HepG2 (cell line): Measurements from ENCODE around the gene TP53. TPM values are rescaled to one million over a fixed set of nuclear protein-coding genes. Genes with fewer than 3 reads are reported as not detected.

Source experiments
- ATAC-seq: fragments of 200-7000 bp; cut with Tn5 transposase; 3 replicates; pipeline ENCODE4 v1.9.1; 2020; ENCODE audit warnings: mild to moderate bottlenecking, moderate library complexity
- BruUV-seq: library from RNA; stranded (reverse); fragments of 400-500 nt; replicated peaks from 2 replicates; lab custom pipeline; 2021; lab: Mats Ljungman, UMichigan
- CTCF ChIA-PET: fragments of 300-600 bp; formaldehyde crosslinking; extraction: SDS; loops from one replicate; lab custom pipeline; 2021; ENCODE audit warnings: low total read pairs, inconsistent platforms, low intra/inter-chr PET ratio; lab: Yijun Ruan, JAX
- POLR2A ChIA-PET: fragments of 350-600 bp; sonication (Branson Sonifier 250); formaldehyde crosslinking; loops from one replicate; lab custom pipeline; 2020; ENCODE audit warnings: antibody characterized with exemption, inconsistent platforms; lab: Yijun Ruan, JAX
- DNase-seq: peaks from one replicate; pipeline ENCODE4 v3.0.0-alpha.2; 2015; ENCODE audit warnings: low spot score
- FAIRE-seq: peaks from 3 replicates; lab custom pipeline; 2011; peaks lifted over from hg19 to GRCh38; lab: Jason Lieb, UNC
- H2AFZ ChIP-seq: one replicate; pipeline ENCODE4 v1.6.1; 2011; ENCODE audit warnings: low read length, inconsistent platforms
- H3K27ac ChIP-seq: fragments of 300-600 bp; 3 replicates; pipeline ENCODE4 v1.8.0; 2011; ENCODE audit warnings: mixed run types, mild to moderate bottlenecking, mixed read lengths, low read length, inconsistent platforms; ENCODE audit not compliant: insufficient read depth; ENCODE audit errors: extremely low read length
- H3K27me3 ChIP-seq, 2 experiments: fragments of 200-600 bp in 1 of 2; 2 replicates in 1 of 2; 3 replicates in 1 of 2; pipeline versions ENCODE4 v1.6.0 to v1.8.0; 2011; ENCODE audit warnings: low read length in 2 of 2, mild to moderate bottlenecking in 2 of 2, moderate library complexity in 2 of 2, inconsistent platforms in 1 of 2; ENCODE audit not compliant: insufficient read depth in 2 of 2, control insufficient read depth in 1 of 2
- H3K36me3 ChIP-seq, 2 experiments: fragments of 200-600 bp in 1 of 2; replicated peaks in 1 of 2; 2 replicates in 1 of 2; 3 replicates in 1 of 2; pipeline versions ENCODE4 v1.5.1 to v1.8.0; 2011; ENCODE audit warnings: low read length in 2 of 2, inconsistent platforms in 1 of 2; ENCODE audit not compliant: insufficient read depth in 2 of 2, control insufficient read depth in 1 of 2
- H3K4me1 ChIP-seq: 2 replicates; pipeline ENCODE4 v1.5.1; 2012; ENCODE audit warnings: low read length, inconsistent platforms; ENCODE audit not compliant: insufficient read depth
- H3K4me2 ChIP-seq: 2 replicates; pipeline ENCODE4 v1.6.0; 2011; ENCODE audit warnings: low read depth, low read length, inconsistent platforms
- H3K4me3 ChIP-seq, 3 experiments: fragments of 200-600 bp in 1 of 3; sonication (generic), shearing (Covaris generic) in 1 of 3; replicated peaks in 1 of 3; 2 replicates each; pipeline ENCODE4 v1.5.1; 2011 to 2016; ENCODE audit warnings: low read length in 3 of 3, inconsistent platforms in 2 of 3, low read depth in 2 of 3, mild to moderate bottlenecking in 2 of 3, control low read depth in 1 of 3, mixed read lengths in 1 of 3; ENCODE audit not compliant: insufficient read depth in 1 of 3
- H3K79me2 ChIP-seq: one replicate; pipeline ENCODE4 v1.6.1; 2011; ENCODE audit warnings: low read length, inconsistent platforms; ENCODE audit not compliant: insufficient read depth
- H3K9ac ChIP-seq: 2 replicates; pipeline ENCODE4 v1.6.0; 2011; ENCODE audit warnings: mild to moderate bottlenecking, low read depth, low read length, inconsistent platforms; ENCODE audit not compliant: insufficient read depth
- H3K9me3 ChIP-seq: 2 replicates; pipeline ENCODE4 v1.5.1; 2012; ENCODE audit warnings: mild to moderate bottlenecking, low read length
- H4K20me1 ChIP-seq: 2 replicates; pipeline ENCODE4 v1.6.0; 2011; ENCODE audit warnings: inconsistent platforms, mild to moderate bottlenecking, low read length, moderate library complexity; ENCODE audit not compliant: insufficient read depth
- DBP ChIP-seq: sonication (generic); formaldehyde crosslinking; IDR thresholded peaks from 2 replicates; pipeline ENCODE4 v1.4.0; 2020; ENCODE audit warnings: missing genetic modification reagents; ENCODE audit errors: not compliant biosample characterization
- DNMT3B ChIP-seq: conservative IDR thresholded peaks from 2 replicates; pipeline ENCODE4 v1.6.1; 2016; ENCODE audit warnings: missing biosample characterization, control low read depth
- FIP1L1 ChIP-seq: fragments of 200-400 bp; formaldehyde crosslinking; IDR thresholded peaks from 2 replicates; pipeline ENCODE4 v1.6.1; 2018; ENCODE audit warnings: low read depth, mild to moderate bottlenecking, low read length, moderate library complexity, borderline replicate concordance; ENCODE audit not compliant: insufficient read depth
- GFI1 ChIP-seq: sonication (generic); formaldehyde crosslinking; IDR thresholded peaks from 2 replicates; pipeline ENCODE4 v1.5.0; 2020; ENCODE audit warnings: missing genetic modification reagents, mild to moderate bottlenecking, borderline replicate concordance
- GLI4 ChIP-seq: sonication (generic); formaldehyde crosslinking; IDR thresholded peaks from 2 replicates; pipeline ENCODE4 v1.5.1; 2020; ENCODE audit warnings: missing genetic modification reagents, mild to moderate bottlenecking, moderate library complexity, borderline replicate concordance
- GZF1 ChIP-seq: sonication (generic); formaldehyde crosslinking; IDR thresholded peaks from 2 replicates; pipeline ENCODE4 v1.5.1; 2020; ENCODE audit warnings: mild to moderate bottlenecking, missing genetic modification reagents
- MBNL3 ChIP-seq: fragments of 250-450 bp; sonication (Bioruptor Pico); conservative IDR thresholded peaks from 2 replicates; pipeline ENCODE4 v1.8.0; 2022; ENCODE audit warnings: mild to moderate bottlenecking, inconsistent platforms
- MXD4 ChIP-seq: IDR thresholded peaks from 2 replicates; pipeline ENCODE4 v1.6.1; 2016; ENCODE audit warnings: mild to moderate bottlenecking, missing biosample characterization, missing genetic modification reagents
- NFYB ChIP-seq: sonication (generic); formaldehyde crosslinking; IDR thresholded peaks from 2 replicates; pipeline ENCODE4 v1.4.0; 2020; ENCODE audit warnings: missing genetic modification reagents
- NONO ChIP-seq, 2 experiments: fragments of 450-650 bp in 1 of 2; sonication (generic) in 1 of 2; formaldehyde crosslinking in 1 of 2; IDR thresholded peaks in 1 of 2; conservative IDR thresholded peaks in 1 of 2; 2 replicates each; pipeline versions ENCODE4 v1.6.1 to v1.8.0; 2017 to 2022; ENCODE audit warnings: mild to moderate bottlenecking in 1 of 2, missing genetic modification reagents in 1 of 2, moderate library complexity in 1 of 2
- TCF7L2 ChIP-seq: IDR thresholded peaks from 2 replicates; pipeline ENCODE4 v1.6.1; 2011; ENCODE audit warnings: mild to moderate bottlenecking, low read depth, low read length, moderate library complexity
- TGIF2 ChIP-seq: IDR thresholded peaks from 2 replicates; pipeline ENCODE4 v1.6.1; 2016; ENCODE audit warnings: control low read depth, missing compliant biosample characterization
- ZFP36L2 ChIP-seq: sonication (generic); formaldehyde crosslinking; IDR thresholded peaks from 2 replicates; pipeline ENCODE4 v1.4.0; 2020; ENCODE audit warnings: missing genetic modification reagents
- ZNF547 ChIP-seq: sonication (generic); formaldehyde crosslinking; IDR thresholded peaks from 2 replicates; pipeline ENCODE4 v1.5.1; 2020; ENCODE audit warnings: mild to moderate bottlenecking, missing genetic modification reagents
- ZNF589 ChIP-seq: sonication (generic); formaldehyde crosslinking; conservative IDR thresholded peaks from 2 replicates; pipeline ENCODE4 v1.8.0; 2022; ENCODE audit warnings: mild to moderate bottlenecking, moderate library complexity, missing genetic modification reagents
- ZNF710 ChIP-seq: sonication (generic); formaldehyde crosslinking; IDR thresholded peaks from 2 replicates; pipeline ENCODE4 v1.5.0; 2020; ENCODE audit warnings: mild to moderate bottlenecking, missing genetic modification reagents, borderline replicate concordance
- ZNF737 ChIP-seq: sonication (generic); formaldehyde crosslinking; IDR thresholded peaks from 2 replicates; pipeline ENCODE4 v1.5.0; 2020; ENCODE audit warnings: missing genetic modification reagents, mild to moderate bottlenecking, borderline replicate concordance
- ZNF780A ChIP-seq: sonication (generic); formaldehyde crosslinking; IDR thresholded peaks from 2 replicates; pipeline ENCODE4 v1.8.0; 2022; ENCODE audit warnings: mild to moderate bottlenecking, missing genetic modification reagents, moderate library complexity
- WGBS: methylation state at CpG from one replicate; pipeline ENCODE4 v1.1.6; 2017; ENCODE audit warnings: low lambda C conversion rate; 5-methylcytosine and 5-hydroxymethylcytosine counted together
- in situ Hi-C: cut with HindIII; loops from 2 replicates; pipeline ENCODE4 v1.10.0; 2017; ENCODE audit warnings: low pct_unique_long_range_greater_than_20kb; ENCODE audit not compliant: extremely low pct_ligation_motif_present
- intact Hi-C: fragments of 100-400 bp; cut with micrococcal nuclease; formaldehyde crosslinking; loops from one replicate; pipeline ENCODE4 v1.10.0; 2022; ENCODE audit not compliant: unreplicated experiment
- polyA plus RNA-seq, 8 experiments: library from polyadenylated mRNA; depleted of rRNA in 3 of 8; stranded (reverse) in 7 of 8; unstranded in 1 of 8; fragments of >200 nt; fragmentation: Illumina TruSeq in 4 of 8; extraction: Trizol in 4 of 8; gene quantifications; 2 replicates each; pipeline versions ENCODE4 v1.2.1 to v1.2.3, GENCODE V29; 2011 to 2016; ENCODE audit warnings: low read depth in 4 of 8, missing spikeins in 1 of 8, mixed read lengths in 1 of 8; ENCODE audit not compliant: insufficient read depth in 1 of 8
- total RNA-seq, 5 experiments: library from RNA; depleted of rRNA; stranded (reverse); fragments of >200 nt; fragmentation: Illumina TruSeq; extraction: Trizol; gene quantifications; 2 replicates each; pipeline ENCODE4 v1.2.3, GENCODE V29; 2016; ENCODE audit warnings: low read depth in 1 of 5

The TP53 gene
- total and polyA plus RNA-seq, 2 of the 13 experiments (the other 11 are each of a cell fraction or from before 2014, with no cell fraction given) = 17.1 to 29.9 TPM

GRCh38 chr17:7654832-7655540, 32.3 kb downstream of the TP53 start:
- Histone ChIP-seq H3K4me3 (no peak overlapping the region), H3K36me3 (no peaks in the 10 kb centered on the region), H4K20me1 (no peaks in the 10 kb centered on the region), H3K4me2 (no peak overlapping the region), H3K79me2 (no peaks in the 10 kb centered on the region), H3K27ac (no peak overlapping the region), H3K4me1 (peaks cover 16% of the 10 kb centered on the region), H3K9ac (no peak overlapping the region), H3K9me3 (no peaks in the 10 kb centered on the region), H2AFZ (no peak overlapping the region), H3K27me3 (peaks cover 5 to 54% of the 10 kb centered on the region in 2 experiments)
- intact Hi-C loops = no loop called here
- FAIRE-seq = no peak
- ChIA-PET CTCF (no interaction called here), POLR2A (interaction anchor here (1.0 kb wide), 1 partner anchor 28 kb away, joined by 5 read pairs; the partner anchor contains the start of gene SAT2)
- BruUV-seq = no TSS peak
- ATAC-seq = no peak
- 32% methylated on average over 16 of the region's 16 CpGs for WGBS
- no peak for TF ChIP-seq MBNL3 (CRISPR knock-in tag)
- no peak for TF ChIP-seq DNMT3B (CRISPR knock-in tag)
- no peak for TF ChIP-seq ZNF737 (CRISPR knock-in tag)
- no peak for TF ChIP-seq GLI4 (CRISPR knock-in tag)
- TF ChIP-seq MXD4 = no peak
- no peak for TF ChIP-seq ZNF589 (CRISPR knock-in tag)
- no peak for TF ChIP-seq ZNF710 (CRISPR knock-in tag)
- TF ChIP-seq GZF1 (CRISPR knock-in tag) = no peak
- no peak for TF ChIP-seq FIP1L1
- TF ChIP-seq NONO (IDR thresholded peaks at IDR 0.05) = no peak
- TF ChIP-seq NONO (CRISPR knock-in tag; conservative IDR thresholded peaks at IDR 0.05) = no peak
- TF ChIP-seq GFI1 = no peak
- no peak for TF ChIP-seq ZNF547 (CRISPR knock-in tag)
- no peak for TF ChIP-seq TGIF2 (CRISPR knock-in tag)
- no peak for TF ChIP-seq ZFP36L2 (CRISPR knock-in tag)
- TF ChIP-seq ZNF780A (CRISPR knock-in tag) = no peak
- no peak for TF ChIP-seq TCF7L2
- TF ChIP-seq NFYB (CRISPR knock-in tag) = no peak
- TF ChIP-seq DBP (CRISPR knock-in tag) = no peak
- in situ Hi-C loops = no loop called here
- no peak for DNase-seq
